ENCODE measurements around the gene GARRE1. TPM values are rescaled to one million over a fixed set of nuclear protein-coding genes. Genes with fewer than 3 reads are reported as not detected.
"Not testable (repeated sequence)": the region's sequence is repeated elsewhere in the genome, so short reads cannot be mapped to it uniquely, and the experiment has no call there.

Gene GARRE1
- total RNA-seq, 1 donor from 2014 or later = 28.5 TPM

- H3K27me3 ChIP-seq = no peaks in the 10 kb centered on the region
- DNase-seq (ENCODE audit: extremely low spot score in 2 of 2) = no peak
- no peak overlapping the region for H3K4me3 ChIP-seq
- no peaks in the 10 kb centered on the region for H3K9me3 ChIP-seq
- intact Hi-C loops (cut with DNase I) = no loop called here
- peaks cover 21% of the 10 kb centered on the region for H3K4me1 ChIP-seq
- TF ChIP-seq, protein P1, sequence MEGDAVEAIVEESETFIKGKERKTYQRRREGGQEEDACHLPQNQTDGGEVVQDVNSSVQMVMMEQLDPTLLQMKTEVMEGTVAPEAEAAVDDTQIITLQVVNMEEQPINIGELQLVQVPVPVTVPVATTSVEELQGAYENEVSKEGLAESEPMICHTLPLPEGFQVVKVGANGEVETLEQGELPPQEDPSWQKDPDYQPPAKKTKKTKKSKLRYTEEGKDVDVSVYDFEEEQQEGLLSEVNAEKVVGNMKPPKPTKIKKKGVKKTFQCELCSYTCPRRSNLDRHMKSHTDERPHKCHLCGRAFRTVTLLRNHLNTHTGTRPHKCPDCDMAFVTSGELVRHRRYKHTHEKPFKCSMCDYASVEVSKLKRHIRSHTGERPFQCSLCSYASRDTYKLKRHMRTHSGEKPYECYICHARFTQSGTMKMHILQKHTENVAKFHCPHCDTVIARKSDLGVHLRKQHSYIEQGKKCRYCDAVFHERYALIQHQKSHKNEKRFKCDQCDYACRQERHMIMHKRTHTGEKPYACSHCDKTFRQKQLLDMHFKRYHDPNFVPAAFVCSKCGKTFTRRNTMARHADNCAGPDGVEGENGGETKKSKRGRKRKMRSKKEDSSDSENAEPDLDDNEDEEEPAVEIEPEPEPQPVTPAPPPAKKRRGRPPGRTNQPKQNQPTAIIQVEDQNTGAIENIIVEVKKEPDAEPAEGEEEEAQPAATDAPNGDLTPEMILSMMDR (IDR thresholded peaks at IDR 0.05) = no peak
- H3K36me3 ChIP-seq = no peaks in the 10 kb centered on the region
- H3K27ac ChIP-seq = no peak overlapping the region
Measured at GRCh38 chr19:34277244-34277643, 22.9 kb downstream of the GARRE1 start.

DNA sequence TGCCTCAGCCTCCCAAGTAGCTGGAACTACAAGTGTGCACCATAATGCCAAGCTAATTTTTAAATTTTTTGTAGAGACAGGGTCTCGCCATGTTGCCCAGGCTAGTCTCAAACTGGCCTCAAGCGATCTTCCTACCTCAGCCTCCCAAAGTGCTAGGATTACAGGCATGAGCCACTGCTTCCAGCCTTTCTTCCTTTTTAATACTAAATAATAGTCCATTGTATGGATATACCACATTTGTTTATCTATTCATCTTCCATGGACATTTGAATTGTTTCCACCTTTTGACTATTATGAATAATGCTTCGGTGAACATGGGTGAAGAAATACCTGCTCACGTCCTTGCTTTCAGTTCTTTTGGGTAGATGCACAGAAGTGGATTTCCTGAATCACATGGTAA lies 24.4 kb downstream of the GARRE1 start:
- TF ChIP-seq POLR2AphosphoS5 (IDR thresholded peaks at IDR 0.05; ENCODE audit: insufficient read depth in 1 of 2, low read depth in 1 of 2) (no peak), POLR2A (IDR thresholded peaks at IDR 0.05) (no peak)
- TF ChIP-seq, protein P1 (IDR thresholded peaks at IDR 0.05) = no peak
- peaks cover 21% of the 10 kb centered on the region for H3K4me1 ChIP-seq
- intact Hi-C loops (cut with DNase I) = no loop called here
- no peak overlapping the region for H3K27ac ChIP-seq
- H3K27me3 ChIP-seq = no peaks in the 10 kb centered on the region
- H3K4me3 ChIP-seq = no peak overlapping the region
- no peak for DNase-seq (ENCODE audit: extremely low spot score in 2 of 2)
- no peaks in the 10 kb centered on the region for H3K36me3 ChIP-seq
- no peaks in the 10 kb centered on the region for H3K9me3 ChIP-seq

DNA sequence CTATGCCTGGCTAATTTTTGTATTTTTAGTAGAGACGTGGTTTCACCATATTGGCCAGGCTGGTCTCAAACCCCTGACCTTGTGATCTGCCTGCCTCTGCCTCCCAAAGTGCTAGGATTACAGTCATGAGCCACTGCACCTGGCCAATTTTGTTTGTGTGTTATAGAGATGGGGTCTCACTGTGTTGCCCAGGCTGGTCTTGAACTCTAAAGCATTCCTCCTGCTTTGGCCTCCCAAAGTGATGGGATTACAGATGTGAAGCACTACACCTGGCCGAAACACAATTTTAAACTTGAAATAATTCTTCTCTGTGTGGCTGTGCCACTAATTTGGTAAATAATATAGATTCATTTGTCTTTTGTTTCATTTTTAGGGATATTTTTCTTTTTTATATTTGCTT lies 27.1 kb downstream of the GARRE1 start:
- H3K4me1 ChIP-seq; intact Hi-C loops (cut with DNase I); DNase-seq (ENCODE audit: extremely low spot score in 2 of 2); H3K9me3 ChIP-seq; H3K4me3 ChIP-seq; H3K36me3 ChIP-seq; H3K27ac ChIP-seq; H3K27me3 ChIP-seq: not testable (repeated sequence)

DNA sequence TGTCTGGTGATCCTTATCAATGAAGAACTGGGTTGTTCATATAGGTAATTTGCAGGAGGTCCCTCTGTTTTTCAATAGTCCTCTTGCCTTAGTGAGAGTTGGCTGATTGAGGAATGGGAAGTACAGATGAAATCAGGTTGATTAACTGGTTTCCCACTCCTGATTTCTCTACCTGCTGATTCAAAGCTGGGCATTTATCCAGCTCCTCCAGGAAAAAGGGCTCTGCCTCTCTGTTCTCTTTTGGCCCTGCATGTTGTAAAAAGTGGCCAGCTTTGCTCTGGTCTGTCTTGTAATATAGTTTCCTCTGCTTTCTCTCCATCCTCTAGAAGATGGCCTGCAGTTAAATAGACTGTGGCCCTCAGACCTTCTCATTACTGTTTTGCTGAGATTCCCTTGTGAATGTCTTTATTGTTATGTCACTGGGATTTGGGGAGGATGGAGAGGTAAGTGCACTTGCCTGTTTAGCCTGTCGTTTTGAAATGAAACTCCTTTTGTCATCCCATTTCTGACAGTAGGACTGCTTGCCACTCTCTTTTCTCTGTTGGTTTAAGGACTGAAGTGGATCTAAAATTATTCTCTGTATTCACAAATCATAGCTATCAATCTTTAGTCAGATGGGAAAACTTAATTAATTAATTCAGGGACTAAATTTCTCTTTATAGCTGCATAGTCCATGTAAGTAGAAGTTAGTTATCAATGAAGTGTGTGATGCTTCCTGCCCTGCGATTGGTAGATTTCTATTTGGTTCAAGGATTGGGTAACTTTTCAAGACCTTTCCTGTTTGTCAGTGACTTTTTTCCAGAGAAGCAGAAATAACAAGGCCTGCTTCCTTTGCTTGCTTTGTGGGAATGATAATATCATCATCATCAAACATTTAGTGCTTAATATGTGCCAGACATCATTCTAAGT lies 28.5 kb downstream of the GARRE1 start:
- Histone ChIP-seq H3K4me3 (no peak overlapping the region), H3K4me1 (no peaks in the 10 kb centered on the region), H3K9me3 (no peaks in the 10 kb centered on the region), H3K36me3 (no peaks in the 10 kb centered on the region), H3K27me3 (no peaks in the 10 kb centered on the region), H3K27ac (no peak overlapping the region)
- DNase-seq (ENCODE audit: extremely low spot score in 2 of 2) = no peak
- no peak for TF ChIP-seq POLR2A (IDR thresholded peaks at IDR 0.05)
- TF ChIP-seq, protein P1 (IDR thresholded peaks at IDR 0.05) = no peak
- TF ChIP-seq POLR2AphosphoS5 (IDR thresholded peaks at IDR 0.05; ENCODE audit: insufficient read depth in 1 of 2, low read depth in 1 of 2) = no peak
- intact Hi-C loops (cut with DNase I) = no loop called here

- no peaks in the 10 kb centered on the region for H3K27me3 ChIP-seq
- no peak for TF ChIP-seq POLR2AphosphoS5 (IDR thresholded peaks at IDR 0.05; ENCODE audit: insufficient read depth in 1 of 2, low read depth in 1 of 2)
- no peak for TF ChIP-seq POLR2A (IDR thresholded peaks at IDR 0.05)
- TF ChIP-seq, protein P1 (IDR thresholded peaks at IDR 0.05) = no peak
- no peak overlapping the region for H3K4me3 ChIP-seq
- intact Hi-C loops (cut with DNase I) = no loop called here
- H3K36me3 ChIP-seq = no peaks in the 10 kb centered on the region
- DNase-seq (ENCODE audit: extremely low spot score in 2 of 2) = no peak
- H3K9me3 ChIP-seq = no peaks in the 10 kb centered on the region
- no peaks in the 10 kb centered on the region for H3K4me1 ChIP-seq
- no peak overlapping the region for H3K27ac ChIP-seq
Measured at GRCh38 chr19:34284505-34284904, 30.2 kb downstream of the GARRE1 start.

Data from vagina (tissue), 2 donors.